Keratinocyte (primary cell): ENCODE measurements around the gene PPIC.

Source experiments
- EZH2 ChIP-seq: IDR thresholded peaks from one replicate; pipeline ENCODE4 v1.6.1; 2012; ENCODE audit warnings: inconsistent platforms, mild to moderate bottlenecking, low read length, moderate library complexity
- TF ChIP-seq, protein P1 (sequence below), 3 experiments: IDR thresholded peaks in 1 of 3; conservative IDR thresholded peaks in 1 of 3; optimal IDR thresholded peaks in 1 of 3; 2 replicates in 2 of 3; 3 replicates in 1 of 3; pipeline versions ENCODE3 to v1.5.1; 2011; ENCODE audit warnings: low read length in 3 of 3, mild to moderate bottlenecking in 3 of 3, moderate library complexity in 2 of 3, control low read depth in 1 of 3, inconsistent platforms in 1 of 3; ENCODE audit not compliant: insufficient read depth in 2 of 3; ENCODE audit errors: extremely low read depth in 1 of 3

DNA sequence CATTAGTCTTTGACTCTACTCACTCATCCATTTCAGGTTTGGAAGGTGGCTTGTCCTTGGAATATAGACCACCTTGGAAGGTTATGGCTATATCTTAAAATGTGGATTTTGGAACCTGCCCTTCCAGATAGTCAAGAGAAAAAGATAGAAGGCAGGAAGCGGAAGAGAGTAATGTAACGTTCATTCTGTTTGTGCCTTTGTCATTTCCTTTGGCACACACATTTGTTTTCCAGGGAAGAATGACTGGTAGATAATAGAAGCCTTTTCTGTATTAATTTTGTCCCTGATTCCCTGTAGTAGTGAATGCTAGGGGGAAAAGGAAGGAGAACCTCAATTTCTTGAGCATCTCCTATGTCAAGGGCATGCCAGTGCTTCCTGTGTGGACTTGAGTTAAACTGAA, 54.7 kb downstream of the PPIC start:
- TF ChIP-seq, protein P1, sequence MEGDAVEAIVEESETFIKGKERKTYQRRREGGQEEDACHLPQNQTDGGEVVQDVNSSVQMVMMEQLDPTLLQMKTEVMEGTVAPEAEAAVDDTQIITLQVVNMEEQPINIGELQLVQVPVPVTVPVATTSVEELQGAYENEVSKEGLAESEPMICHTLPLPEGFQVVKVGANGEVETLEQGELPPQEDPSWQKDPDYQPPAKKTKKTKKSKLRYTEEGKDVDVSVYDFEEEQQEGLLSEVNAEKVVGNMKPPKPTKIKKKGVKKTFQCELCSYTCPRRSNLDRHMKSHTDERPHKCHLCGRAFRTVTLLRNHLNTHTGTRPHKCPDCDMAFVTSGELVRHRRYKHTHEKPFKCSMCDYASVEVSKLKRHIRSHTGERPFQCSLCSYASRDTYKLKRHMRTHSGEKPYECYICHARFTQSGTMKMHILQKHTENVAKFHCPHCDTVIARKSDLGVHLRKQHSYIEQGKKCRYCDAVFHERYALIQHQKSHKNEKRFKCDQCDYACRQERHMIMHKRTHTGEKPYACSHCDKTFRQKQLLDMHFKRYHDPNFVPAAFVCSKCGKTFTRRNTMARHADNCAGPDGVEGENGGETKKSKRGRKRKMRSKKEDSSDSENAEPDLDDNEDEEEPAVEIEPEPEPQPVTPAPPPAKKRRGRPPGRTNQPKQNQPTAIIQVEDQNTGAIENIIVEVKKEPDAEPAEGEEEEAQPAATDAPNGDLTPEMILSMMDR (optimal IDR thresholded peaks at IDR 0.05 in 1 of 3, IDR thresholded peaks at IDR 0.05 in 1 of 3, conservative IDR thresholded peaks at IDR 0.05 in 1 of 3; ENCODE audit: extremely low read depth in 1 of 3, insufficient read depth in 2 of 3, low read length in 3 of 3), result no peak
- TF ChIP-seq EZH2, result no peak
